OCI-LY3 (cell line): ENCODE data around the gene CACNA2D3.

Experiments used
- H2AFZ ChIP-seq: fragments of 200-600, 300-600 bp; shearing (Covaris generic); 2 replicates; pipeline ENCODE4 v1.6.0; 2014; ENCODE audit warnings: antibody characterized with exemption, low read depth, low read length
- H3K27ac ChIP-seq: fragments of 200-600, 300-600 bp; sonication (generic); 2 replicates; pipeline ENCODE4 v1.5.1; 2014; ENCODE audit warnings: mild to moderate bottlenecking, low read length, moderate library complexity, mixed read lengths
- H3K27me3 ChIP-seq: fragments of 200-600, 300-600 bp; sonication (generic); 2 replicates; pipeline ENCODE4 v1.6.1; 2014; ENCODE audit warnings: low read depth, low read length, mixed read lengths
- H3K36me3 ChIP-seq: fragments of 200-600, 300-600 bp; sonication (generic); replicated peaks from 2 replicates; pipeline ENCODE3; 2014; ENCODE audit warnings: low read depth, low read length, mixed read lengths
- H3K4me1 ChIP-seq: fragments of 300-600, 200-600 bp; sonication (generic); 2 replicates; pipeline ENCODE4 v1.6.1; 2014; ENCODE audit warnings: low read length, mixed read lengths
- H3K4me2 ChIP-seq: fragments of 200-600, 300-600 bp; sonication (generic); 2 replicates; pipeline ENCODE4 v1.6.1; 2014; ENCODE audit warnings: low read length, mixed read lengths
- H3K4me3 ChIP-seq: fragments of 300-600, 200-600 bp; sonication (generic); 2 replicates; pipeline ENCODE4 v1.5.1; 2014; ENCODE audit warnings: antibody characterized with exemption, mild to moderate bottlenecking, low read length, moderate library complexity
- H3K79me2 ChIP-seq: fragments of 300-600, 200-600 bp; shearing (Covaris generic); 2 replicates; pipeline ENCODE4 v1.6.1; 2014; ENCODE audit warnings: mild to moderate bottlenecking, low read length, mixed read lengths
- H3K9ac ChIP-seq: fragments of 300-600, 200-600 bp; shearing (Covaris generic); 2 replicates; pipeline ENCODE4 v1.6.0; 2014; ENCODE audit warnings: mild to moderate bottlenecking, low read length, moderate library complexity
- H3K9me3 ChIP-seq: fragments of 200-600, 300-600 bp; shearing (Covaris generic); 2 replicates; pipeline ENCODE4 v1.6.1; 2014; ENCODE audit warnings: low read length, mixed read lengths; ENCODE audit not compliant: insufficient read depth
- H4K20me1 ChIP-seq: fragments of 200-600, 300-600 bp; sonication (generic); 2 replicates; pipeline ENCODE4 v1.6.1; 2016; ENCODE audit warnings: low read length, mixed read lengths; ENCODE audit not compliant: insufficient read depth
- CTCF ChIP-seq: fragments of 200-600, 300-600 bp; sonication (generic); IDR thresholded peaks from 2 replicates; pipeline ENCODE4 v1.5.1; 2014; ENCODE audit warnings: antibody characterized with exemption, low read length, low read depth
- EZH2phosphoT487 ChIP-seq: fragments of 200-600 bp; shearing (Covaris generic); IDR thresholded peaks from 2 replicates; pipeline ENCODE4 v1.6.1; 2018; ENCODE audit warnings: antibody characterized with exemption, mixed run types, low read depth

CACNA2D3 gene

GRCh38 chr3:54955941-54956340 is 833.6 kb downstream of the CACNA2D3 start:
- Histone ChIP-seq H3K9me3 (no peaks in the 10 kb centered on the region), H3K36me3 (no peaks in the 10 kb centered on the region), H3K4me3 (no peak overlapping the region), H2AFZ (no peak overlapping the region), H3K9ac (no peak overlapping the region), H4K20me1 (no peaks in the 10 kb centered on the region), H3K27ac (no peak overlapping the region), H3K4me2 (no peak overlapping the region), H3K27me3 (no peaks in the 10 kb centered on the region; the same call in 1 of the 2 replicates), H3K4me1 (no peaks in the 10 kb centered on the region), H3K79me2 (no peaks in the 10 kb centered on the region)
- TF ChIP-seq CTCF (no peak), EZH2phosphoT487 (no peak)

- Histone ChIP-seq H3K9me3 (no peaks in the 10 kb centered on the region), H4K20me1 (no peaks in the 10 kb centered on the region), H3K4me1 (no peaks in the 10 kb centered on the region), H2AFZ (no peak overlapping the region), H3K4me2 (no peak overlapping the region), H3K9ac (no peak overlapping the region), H3K27ac (no peak overlapping the region), H3K79me2 (no peaks in the 10 kb centered on the region), H3K27me3 (peaks cover 7% of the 10 kb centered on the region; the same call in 1 of the 2 replicates), H3K36me3 (no peaks in the 10 kb centered on the region), H3K4me3 (no peak overlapping the region)
- TF ChIP-seq CTCF (no peak), EZH2phosphoT487 (no peak)
Observed at GRCh38 chr3:54957711-54958110, 835.4 kb downstream of the CACNA2D3 start.

GRCh38 chr3:54960082-54960481 is 837.7 kb downstream of the CACNA2D3 start:
- Histone ChIP-seq H2AFZ (no peak overlapping the region), H3K4me3 (no peak overlapping the region), H3K4me1 (no peaks in the 10 kb centered on the region), H4K20me1 (no peaks in the 10 kb centered on the region), H3K4me2 (no peak overlapping the region), H3K79me2 (no peaks in the 10 kb centered on the region), H3K9ac (no peak overlapping the region), H3K27me3 (0 out of 2 replicates have a peak, but pooled peaks cover 7% of the 10 kb centered on the region), H3K36me3 (no peaks in the 10 kb centered on the region), H3K9me3 (no peaks in the 10 kb centered on the region), H3K27ac (no peak overlapping the region)
- TF ChIP-seq CTCF = no peak
- TF ChIP-seq EZH2phosphoT487 = no peak

GRCh38 chr3:54960701-54961100 is 838.3 kb downstream of the CACNA2D3 start:
- H2AFZ ChIP-seq = no peak overlapping the region
- H3K36me3 ChIP-seq = no peaks in the 10 kb centered on the region
- no peak overlapping the region for H3K4me2 ChIP-seq
- no peak overlapping the region for H3K4me3 ChIP-seq
- no peak overlapping the region for H3K27ac ChIP-seq
- H3K79me2 ChIP-seq = no peaks in the 10 kb centered on the region
- H3K4me1 ChIP-seq = no peaks in the 10 kb centered on the region
- no peaks in the 10 kb centered on the region for H3K9me3 ChIP-seq
- 0 out of 2 replicates have a peak, but pooled peaks cover 7% of the 10 kb centered on the region for H3K27me3 ChIP-seq
- H3K9ac ChIP-seq = no peak overlapping the region
- no peaks in the 10 kb centered on the region for H4K20me1 ChIP-seq
- TF ChIP-seq EZH2phosphoT487 = no peak
- no peak for TF ChIP-seq CTCF
